Measurements from ENCODE around the gene CDK11A.
"Not testable (repeated sequence)": the region's sequence is repeated elsewhere in the genome, so short reads cannot be mapped to it uniquely, and the experiment has no call there.

Gene CDK11A

DNA sequence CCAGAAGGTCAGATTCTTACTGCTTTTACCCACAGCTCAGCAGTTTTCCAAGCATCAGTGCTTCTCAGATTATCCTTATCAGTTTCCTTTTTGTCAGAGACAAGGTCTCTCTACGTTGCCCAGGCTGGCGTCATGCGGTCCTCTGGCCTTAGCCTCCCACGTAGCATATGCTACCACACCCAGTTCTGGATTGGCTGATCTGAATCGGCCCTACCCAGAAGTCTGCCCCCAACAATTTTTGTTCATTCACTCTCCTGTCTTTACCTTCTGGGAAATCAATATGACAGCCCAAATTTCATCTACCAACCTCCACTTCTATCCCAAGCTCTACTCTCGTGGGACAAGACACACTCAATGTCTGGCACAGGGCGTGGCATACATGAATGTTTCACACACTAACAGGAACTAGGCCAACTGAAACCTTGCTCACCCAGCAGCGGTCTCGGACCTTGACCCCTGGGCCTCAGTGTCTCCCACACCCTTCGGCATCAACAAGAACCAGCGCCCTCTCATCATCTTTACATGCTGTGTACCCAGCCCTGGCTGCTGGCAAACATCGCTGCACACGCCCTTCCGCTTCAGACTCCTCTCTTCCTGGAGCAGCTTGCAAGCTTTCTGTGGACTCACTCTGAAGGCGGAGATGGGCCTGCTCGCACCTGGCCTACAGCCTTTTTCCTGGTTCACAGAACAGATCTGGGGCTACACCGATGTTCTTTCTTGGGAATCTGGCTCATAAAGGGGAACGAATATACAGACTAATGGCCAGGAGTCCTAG, 8.9 kb downstream of the CDK11A start:
- H3K9me3 ChIP-seq (ENCODE audit: control extremely low read depth in 1 of 5, control insufficient read depth in 4 of 5, insufficient read depth in 2 of 5, low read depth in 1 of 5, low read length in 4 of 5); POLR2A ChIA-PET; CTCF ChIA-PET; H3K27me3 ChIP-seq (replicated peaks in 2 of 5; ENCODE audit: control insufficient read depth in 4 of 5, insufficient read depth in 5 of 5, low read length in 4 of 5); H3K4me3 ChIP-seq (ENCODE audit: control insufficient read depth in 1 of 7, extremely low read depth in 1 of 7, insufficient read depth in 4 of 7, low read depth in 2 of 7, low read length in 6 of 7); H3K27ac ChIP-seq (ENCODE audit: insufficient read depth in 1 of 2, low read depth in 1 of 2, low read length in 2 of 2, poor library complexity in 1 of 2, severe bottlenecking in 2 of 2); H3K4me1 ChIP-seq (ENCODE audit: control extremely low read depth in 1 of 4, control insufficient read depth in 4 of 4, insufficient read depth in 4 of 4, low read length in 3 of 4); DNase-seq: not testable (repeated sequence)
- peaks cover 4 to 27% (median 16%) of the 10 kb centered on the region in 4 experiments for H3K36me3 ChIP-seq (ENCODE audit: control insufficient read depth in 4 of 4, insufficient read depth in 4 of 4, low read length in 3 of 4)
- WGBS (ENCODE audit: insufficient coverage) = 100% methylated on average over 4 of the region's 18 CpGs

DNA sequence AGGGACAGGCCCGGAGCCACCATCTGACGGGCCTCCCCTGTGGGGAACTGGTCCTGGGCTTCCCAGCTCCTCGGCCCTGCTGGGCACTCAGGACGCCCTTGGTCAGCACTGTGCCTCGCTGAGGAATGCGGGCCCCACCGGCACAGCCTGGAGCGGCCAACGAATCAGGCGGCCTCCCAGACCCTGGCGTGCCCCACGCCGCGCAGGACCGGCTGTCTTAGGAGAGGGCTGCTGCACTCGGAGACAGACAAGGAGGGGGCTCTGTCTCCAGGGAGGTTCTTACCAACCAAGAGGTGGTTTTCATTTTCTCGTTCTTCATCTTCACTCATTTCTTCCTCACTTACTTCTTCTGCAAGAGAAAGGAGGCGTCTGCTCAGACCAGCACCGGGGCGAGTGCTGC, 16.3 kb downstream of the CDK11A start:
- peaks cover 0 to 13% (median 5%) of the 10 kb centered on the region in 4 experiments for H3K36me3 ChIP-seq (ENCODE audit: control insufficient read depth in 4 of 4, insufficient read depth in 4 of 4, low read length in 3 of 4)
- whole genome bisulfite sequencing (ENCODE audit: insufficient coverage) = no CpG with 5 or more reads among the region's 20 CpGs
- H3K27ac ChIP-seq (ENCODE audit: insufficient read depth in 1 of 2, low read depth in 1 of 2, low read length in 2 of 2, poor library complexity in 1 of 2, severe bottlenecking in 2 of 2); H3K27me3 ChIP-seq (replicated peaks in 2 of 5; ENCODE audit: control insufficient read depth in 4 of 5, insufficient read depth in 5 of 5, low read length in 4 of 5); CTCF ChIA-PET; H3K9me3 ChIP-seq (ENCODE audit: control extremely low read depth in 1 of 5, control insufficient read depth in 4 of 5, insufficient read depth in 2 of 5, low read depth in 1 of 5, low read length in 4 of 5); H3K4me3 ChIP-seq (ENCODE audit: control insufficient read depth in 1 of 7, extremely low read depth in 1 of 7, insufficient read depth in 4 of 7, low read depth in 2 of 7, low read length in 6 of 7); DNase-seq; H3K4me1 ChIP-seq (ENCODE audit: control extremely low read depth in 1 of 4, control insufficient read depth in 4 of 4, insufficient read depth in 4 of 4, low read length in 3 of 4); POLR2A ChIA-PET: not testable (repeated sequence)

DNA sequence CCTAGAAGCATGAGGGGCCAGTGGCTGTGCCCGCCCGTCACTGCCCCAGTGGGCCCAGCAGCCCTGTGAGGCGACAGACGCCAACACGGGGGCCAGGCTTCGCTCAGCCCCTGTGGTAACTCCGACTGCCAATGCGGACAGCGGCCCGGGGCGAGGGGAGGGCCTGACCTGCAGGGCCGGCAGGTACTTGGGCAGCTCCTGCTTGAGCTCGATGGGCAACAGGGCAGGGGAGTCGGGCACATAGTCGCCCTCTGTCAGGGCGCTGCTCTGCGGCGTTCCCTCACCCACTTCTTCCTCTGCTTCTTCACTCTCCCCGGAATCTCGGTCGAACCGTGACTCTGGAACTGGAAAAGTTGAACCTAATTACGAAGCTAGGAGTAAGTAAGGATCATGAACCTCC, 16.9 kb downstream of the CDK11A start:
- peaks cover 0 to 13% (median 5%) of the 10 kb centered on the region in 4 experiments for H3K36me3 ChIP-seq (ENCODE audit: control insufficient read depth in 4 of 4, insufficient read depth in 4 of 4, low read length in 3 of 4)
- WGBS (ENCODE audit: insufficient coverage) = no CpG with 5 or more reads among the region's 23 CpGs
- H3K27me3 ChIP-seq (replicated peaks in 2 of 5; ENCODE audit: control insufficient read depth in 4 of 5, insufficient read depth in 5 of 5, low read length in 4 of 5); H3K9me3 ChIP-seq (ENCODE audit: control extremely low read depth in 1 of 5, control insufficient read depth in 4 of 5, insufficient read depth in 2 of 5, low read depth in 1 of 5, low read length in 4 of 5); DNase-seq; H3K4me1 ChIP-seq (ENCODE audit: control extremely low read depth in 1 of 4, control insufficient read depth in 4 of 4, insufficient read depth in 4 of 4, low read length in 3 of 4); POLR2A ChIA-PET; H3K4me3 ChIP-seq (ENCODE audit: control insufficient read depth in 1 of 7, extremely low read depth in 1 of 7, insufficient read depth in 4 of 7, low read depth in 2 of 7, low read length in 6 of 7); CTCF ChIA-PET; H3K27ac ChIP-seq (ENCODE audit: insufficient read depth in 1 of 2, low read depth in 1 of 2, low read length in 2 of 2, poor library complexity in 1 of 2, severe bottlenecking in 2 of 2): not testable (repeated sequence)

DNA sequence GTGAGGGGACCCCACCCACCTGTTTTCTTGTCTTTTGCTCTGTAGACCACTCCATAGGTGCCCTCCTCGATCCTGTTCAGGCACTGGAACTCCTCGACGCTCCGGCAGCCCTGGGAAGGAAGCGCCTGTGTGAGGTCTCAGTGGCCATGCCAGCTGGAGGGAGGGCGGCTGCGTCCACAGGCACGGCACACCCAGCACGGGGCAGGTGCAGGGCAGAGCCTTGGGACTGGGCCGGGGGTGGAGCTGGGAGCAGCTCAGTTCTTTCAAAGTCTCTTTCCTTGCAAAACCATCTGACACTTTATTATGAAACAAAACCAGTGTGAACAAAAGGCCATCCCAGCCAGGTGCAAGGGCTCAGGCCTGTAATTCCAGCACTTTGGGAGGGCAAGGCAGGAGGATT, 18.5 kb downstream of the CDK11A start:
- no CpG with 5 or more reads among the region's 10 CpGs for WGBS (ENCODE audit: insufficient coverage)
- H3K4me3 ChIP-seq (ENCODE audit: control insufficient read depth in 1 of 7, extremely low read depth in 1 of 7, insufficient read depth in 4 of 7, low read depth in 2 of 7, low read length in 6 of 7); H3K9me3 ChIP-seq (ENCODE audit: control extremely low read depth in 1 of 5, control insufficient read depth in 4 of 5, insufficient read depth in 2 of 5, low read depth in 1 of 5, low read length in 4 of 5); POLR2A ChIA-PET; H3K4me1 ChIP-seq (ENCODE audit: control extremely low read depth in 1 of 4, control insufficient read depth in 4 of 4, insufficient read depth in 4 of 4, low read length in 3 of 4); H3K27me3 ChIP-seq (replicated peaks in 2 of 5; ENCODE audit: control insufficient read depth in 4 of 5, insufficient read depth in 5 of 5, low read length in 4 of 5); DNase-seq; CTCF ChIA-PET; H3K27ac ChIP-seq (ENCODE audit: insufficient read depth in 1 of 2, low read depth in 1 of 2, low read length in 2 of 2, poor library complexity in 1 of 2, severe bottlenecking in 2 of 2): not testable (repeated sequence)
- H3K36me3 ChIP-seq (ENCODE audit: control insufficient read depth in 4 of 4, insufficient read depth in 4 of 4, low read length in 3 of 4) = peaks cover 0 to 13% (median 5%) of the 10 kb centered on the region in 4 experiments

DNA sequence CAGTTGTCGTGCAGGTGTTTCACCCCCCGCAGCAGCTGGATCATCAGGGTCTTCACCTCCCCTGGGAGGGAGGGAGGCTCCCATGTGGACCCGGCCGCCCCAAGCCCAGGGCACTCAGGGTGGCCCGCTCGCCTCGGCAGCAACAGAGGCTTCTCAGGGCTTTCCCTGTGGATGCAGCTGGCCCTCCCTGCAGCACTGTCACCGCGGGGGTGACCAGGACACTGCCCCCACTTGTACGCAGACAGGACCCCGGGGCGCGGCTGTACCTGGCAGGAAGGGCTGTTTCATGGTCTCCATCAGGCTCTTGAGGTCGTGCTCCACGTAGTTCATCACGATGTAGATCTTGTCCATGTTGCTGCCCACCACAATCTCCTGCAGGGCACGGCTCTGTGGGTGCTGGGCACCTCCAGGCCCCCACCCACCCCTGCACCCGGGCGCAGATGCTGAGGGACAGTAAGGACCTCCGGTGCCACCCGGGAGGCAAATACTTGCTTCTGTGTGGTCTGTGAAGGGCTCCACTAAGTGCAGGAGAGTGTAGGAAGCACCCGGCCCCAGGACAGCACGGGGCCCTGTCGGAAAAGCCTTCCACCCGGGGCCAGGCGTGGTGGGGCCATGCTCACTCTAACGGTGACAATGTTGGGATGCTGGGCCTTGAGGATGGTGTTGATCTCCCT, 19.7 kb downstream of the CDK11A start:
- H3K4me1 ChIP-seq (ENCODE audit: control extremely low read depth in 1 of 4, control insufficient read depth in 4 of 4, insufficient read depth in 4 of 4, low read length in 3 of 4); DNase-seq; H3K27ac ChIP-seq (ENCODE audit: insufficient read depth in 1 of 2, low read depth in 1 of 2, low read length in 2 of 2, poor library complexity in 1 of 2, severe bottlenecking in 2 of 2); POLR2A ChIA-PET; CTCF ChIA-PET; H3K4me3 ChIP-seq (ENCODE audit: control insufficient read depth in 1 of 7, extremely low read depth in 1 of 7, insufficient read depth in 4 of 7, low read depth in 2 of 7, low read length in 6 of 7); H3K27me3 ChIP-seq (replicated peaks in 2 of 5; ENCODE audit: control insufficient read depth in 4 of 5, insufficient read depth in 5 of 5, low read length in 4 of 5); H3K9me3 ChIP-seq (ENCODE audit: control extremely low read depth in 1 of 5, control insufficient read depth in 4 of 5, insufficient read depth in 2 of 5, low read depth in 1 of 5, low read length in 4 of 5): not testable (repeated sequence)
- peaks cover 0 to 13% (median 5%) of the 10 kb centered on the region in 4 experiments for H3K36me3 ChIP-seq (ENCODE audit: control insufficient read depth in 4 of 4, insufficient read depth in 4 of 4, low read length in 3 of 4)
- WGBS (ENCODE audit: insufficient coverage) = 98% methylated on average over 16 of the region's 27 CpGs

DNA sequence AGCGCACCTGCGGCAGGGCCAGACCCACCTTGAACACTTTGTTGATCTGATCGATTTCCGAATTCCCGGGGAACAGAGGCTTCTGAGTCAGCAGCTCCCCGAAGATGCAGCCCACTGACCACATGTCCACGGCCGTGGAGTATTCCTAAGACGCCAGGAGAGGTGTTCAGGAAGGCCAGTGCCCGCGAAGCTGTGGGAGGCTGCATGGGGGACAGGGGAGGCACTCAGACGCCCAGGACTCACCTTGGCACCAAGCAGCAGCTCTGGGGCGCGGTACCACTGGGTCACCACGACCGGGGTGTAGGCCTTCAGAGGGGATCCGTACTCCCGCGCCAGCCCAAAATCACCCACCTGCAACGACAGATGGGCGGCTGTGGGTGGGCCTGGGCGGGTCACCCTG, 20.4 kb downstream of the CDK11A start:
- no peak overlapping the region for H3K27ac ChIP-seq (ENCODE audit: insufficient read depth in 1 of 2, low read depth in 1 of 2, low read length in 2 of 2, poor library complexity in 1 of 2, severe bottlenecking in 2 of 2)
- DNase-seq = no peak
- no peaks in the 10 kb centered on the region for H3K27me3 ChIP-seq (replicated peaks in 2 of 5; ENCODE audit: control insufficient read depth in 4 of 5, insufficient read depth in 5 of 5, low read length in 4 of 5)
- no peak overlapping the region for H3K4me3 ChIP-seq (ENCODE audit: control insufficient read depth in 1 of 7, extremely low read depth in 1 of 7, insufficient read depth in 4 of 7, low read depth in 2 of 7, low read length in 6 of 7)
- POLR2A ChIA-PET = no interaction called here
- H3K9me3 ChIP-seq (ENCODE audit: control extremely low read depth in 1 of 5, control insufficient read depth in 4 of 5, insufficient read depth in 2 of 5, low read depth in 1 of 5, low read length in 4 of 5) = no peaks in the 10 kb centered on the region
- H3K4me1 ChIP-seq (ENCODE audit: control extremely low read depth in 1 of 4, control insufficient read depth in 4 of 4, insufficient read depth in 4 of 4, low read length in 3 of 4) = no peaks in the 10 kb centered on the region
- WGBS (ENCODE audit: insufficient coverage) = 99% methylated on average over 22 of the region's 22 CpGs
- peaks cover 0 to 13% (median 5%) of the 10 kb centered on the region in 4 experiments for H3K36me3 ChIP-seq (ENCODE audit: control insufficient read depth in 4 of 4, insufficient read depth in 4 of 4, low read length in 3 of 4)
- CTCF ChIA-PET = no interaction called here

DNA sequence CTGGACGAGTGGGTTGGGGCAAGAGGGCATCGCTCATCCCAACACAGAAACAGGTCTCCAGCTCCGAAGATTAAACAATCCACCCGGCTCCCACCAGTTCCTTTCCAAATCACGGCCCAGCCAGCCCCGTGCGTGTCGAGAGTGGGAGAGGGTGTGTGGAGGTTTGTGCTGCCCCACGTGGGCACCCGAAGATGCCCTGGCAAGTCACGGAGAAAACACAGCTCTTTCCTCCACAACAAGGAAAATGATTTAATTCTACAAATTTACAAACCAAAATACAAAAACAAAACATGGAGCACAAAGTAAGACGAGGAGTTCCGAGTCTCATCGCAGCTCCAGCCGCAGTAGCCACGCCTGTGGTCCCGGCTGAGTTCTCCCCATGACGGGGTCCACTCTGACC, 21.7 kb downstream of the CDK11A start:
- CTCF ChIA-PET = not testable (repeated sequence)

More for the DNA sequence above, 21.7 kb downstream of the CDK11A start:
- H3K27me3 ChIP-seq (replicated peaks in 2 of 5; ENCODE audit: control insufficient read depth in 4 of 5, insufficient read depth in 5 of 5, low read length in 4 of 5); H3K4me3 ChIP-seq (ENCODE audit: control insufficient read depth in 1 of 7, extremely low read depth in 1 of 7, insufficient read depth in 4 of 7, low read depth in 2 of 7, low read length in 6 of 7); DNase-seq; H3K4me1 ChIP-seq (ENCODE audit: control extremely low read depth in 1 of 4, control insufficient read depth in 4 of 4, insufficient read depth in 4 of 4, low read length in 3 of 4); H3K9me3 ChIP-seq (ENCODE audit: control extremely low read depth in 1 of 5, control insufficient read depth in 4 of 5, insufficient read depth in 2 of 5, low read depth in 1 of 5, low read length in 4 of 5); H3K27ac ChIP-seq (ENCODE audit: insufficient read depth in 1 of 2, low read depth in 1 of 2, low read length in 2 of 2, poor library complexity in 1 of 2, severe bottlenecking in 2 of 2): not testable (repeated sequence)
- peaks cover 0 to 13% (median 5%) of the 10 kb centered on the region in 4 experiments for H3K36me3 ChIP-seq (ENCODE audit: control insufficient read depth in 4 of 4, insufficient read depth in 4 of 4, low read length in 3 of 4)
- no CpG with 5 or more reads among the region's 18 CpGs for WGBS (ENCODE audit: insufficient coverage)
- POLR2A ChIA-PET = interaction anchor here (0.6 kb wide), 1 partner anchor 29 kb away, joined by 3 read pairs; no protein-coding TSS in a partner anchor
